Myometrial cell (primary cell): ENCODE measurements around the gene CABLES2. TPM values are rescaled to one million over a fixed set of nuclear protein-coding genes. Genes with fewer than 3 reads are reported as not detected.

Source experiments
- total RNA-seq: library from RNA; depleted of rRNA; stranded (reverse); fragments of >200 nt; gene quantifications from 2 replicates; pipeline ENCODE4 v1.2.3, GENCODE V29; 2015

Gene CABLES2
- 4.6 and 5.7 TPM in 2 replicates for total RNA-seq

GRCh38 chr20:62407221-62407992 is at the start of gene CABLES2:
Gene CABLES2 (minus strand): TSS chr20:62407285. CDS start chr20:62407276, 9 bp downstream.

GRCh38 chr20:62427172-62428001 is 20.3 kb upstream of the CABLES2 start, which contains the start of gene RBBP8NL:
Gene RBBP8NL (minus strand): TSS chr20:62427539. CDS start chr20:62419647, 7,892 bp downstream.

GRCh38 chr20:62386383-62387218 is 20.5 kb downstream of the CABLES2 start, which contains the start of gene RPS21:
Gene RPS21 (plus strand): TSS chr20:62387103. CDS start chr20:62387339, 236 bp downstream.

GRCh38 chr20:62367136-62367632 is 39.9 kb downstream of the CABLES2 start, which contains the start of gene LAMA5:
Gene LAMA5 (minus strand): TSS chr20:62367312. CDS start chr20:62367245, 67 bp downstream.

Other genes with a start within 250 kb of the CABLES2 start
- 10.6 and 18.2 TPM in 2 replicates for gene MTG2, start 224.3 kb downstream of the CABLES2 start, total RNA-seq
- gene HRH3, start 187.0 kb downstream of the CABLES2 start, total RNA-seq = not detected in 2 replicates
- 13.3 and 24.5 TPM in 2 replicates for gene OSBPL2, start 168.8 kb downstream of the CABLES2 start, total RNA-seq
- 186 and 199 TPM in 2 replicates for gene ADRM1, start 104.3 kb downstream of the CABLES2 start, total RNA-seq
- 16.3 and 20.8 TPM in 2 replicates for gene LAMA5, start 40.0 kb downstream of the CABLES2 start, total RNA-seq
- gene RPS21, start 20.2 kb downstream of the CABLES2 start, total RNA-seq = 3,372 and 3,765 TPM in 2 replicates
- gene RBBP8NL, start 20.3 kb upstream of the CABLES2 start, total RNA-seq = not detected in 2 replicates
- gene GATA5, start 68.7 kb upstream of the CABLES2 start, total RNA-seq = not detected in 2 replicates
- 0.89 and 3.7 TPM in 2 replicates for gene SLCO4A1, start 235.2 kb upstream of the CABLES2 start, total RNA-seq